Omental fat pad (tissue), 4 donors: ENCODE measurements around the gene YJU2. TPM values are rescaled to one million over a fixed set of nuclear protein-coding genes. Genes with fewer than 3 reads are reported as not detected.

Experiments used
- ATAC-seq: fragments of 150-250 bp; one replicate; pipeline ENCODE4 v1.9.1; 2016; ENCODE audit warnings: mild to moderate bottlenecking, moderate library complexity; ENCODE audit not compliant: low FRiP score
- DNase-seq: peaks from one replicate; pipeline ENCODE4 v3.0.0-alpha.2; 2019; ENCODE audit warnings: low spot score
- total RNA-seq, 4 donors: library from RNA; depleted of rRNA; stranded (reverse); fragments of >200 nt; gene quantifications; one replicate each; pipeline ENCODE4 v1.1.0, GENCODE V29; 2016
- TF ChIP-seq, protein P1 (sequence below), 3 donors: fragments of 450-650 bp; IDR thresholded peaks; one replicate each; pipeline ENCODE4 v1.5.1; 2016 to 2017; ENCODE audit warnings: antibody characterized with exemption in 3 of 3, mild to moderate bottlenecking in 3 of 3, moderate library complexity in 2 of 3

Gene YJU2
- total RNA-seq, 4 donors from 2014 or later = 13.2 to 23.7 (median 16.8) TPM

- TF ChIP-seq, protein P1, sequence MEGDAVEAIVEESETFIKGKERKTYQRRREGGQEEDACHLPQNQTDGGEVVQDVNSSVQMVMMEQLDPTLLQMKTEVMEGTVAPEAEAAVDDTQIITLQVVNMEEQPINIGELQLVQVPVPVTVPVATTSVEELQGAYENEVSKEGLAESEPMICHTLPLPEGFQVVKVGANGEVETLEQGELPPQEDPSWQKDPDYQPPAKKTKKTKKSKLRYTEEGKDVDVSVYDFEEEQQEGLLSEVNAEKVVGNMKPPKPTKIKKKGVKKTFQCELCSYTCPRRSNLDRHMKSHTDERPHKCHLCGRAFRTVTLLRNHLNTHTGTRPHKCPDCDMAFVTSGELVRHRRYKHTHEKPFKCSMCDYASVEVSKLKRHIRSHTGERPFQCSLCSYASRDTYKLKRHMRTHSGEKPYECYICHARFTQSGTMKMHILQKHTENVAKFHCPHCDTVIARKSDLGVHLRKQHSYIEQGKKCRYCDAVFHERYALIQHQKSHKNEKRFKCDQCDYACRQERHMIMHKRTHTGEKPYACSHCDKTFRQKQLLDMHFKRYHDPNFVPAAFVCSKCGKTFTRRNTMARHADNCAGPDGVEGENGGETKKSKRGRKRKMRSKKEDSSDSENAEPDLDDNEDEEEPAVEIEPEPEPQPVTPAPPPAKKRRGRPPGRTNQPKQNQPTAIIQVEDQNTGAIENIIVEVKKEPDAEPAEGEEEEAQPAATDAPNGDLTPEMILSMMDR (IDR thresholded peaks at IDR 0.05) = no peak
- ATAC-seq (no peak), DNase-seq (no peak)
Measured at GRCh38 chr19:4260613-4261191, 13.8 kb downstream of the YJU2 start.

GRCh38 chr19:4264812-4265211, 17.9 kb downstream of the YJU2 start:
- DNase-seq = no peak
- TF ChIP-seq, protein P1 (IDR thresholded peaks at IDR 0.05) = no peak
- ATAC-seq = no peak

- DNase-seq (no peak), ATAC-seq (no peak)
- TF ChIP-seq, protein P1 (IDR thresholded peaks at IDR 0.05) = no peak
Measured at GRCh38 chr19:4266253-4267000, 19.5 kb downstream of the YJU2 start.

DNA sequence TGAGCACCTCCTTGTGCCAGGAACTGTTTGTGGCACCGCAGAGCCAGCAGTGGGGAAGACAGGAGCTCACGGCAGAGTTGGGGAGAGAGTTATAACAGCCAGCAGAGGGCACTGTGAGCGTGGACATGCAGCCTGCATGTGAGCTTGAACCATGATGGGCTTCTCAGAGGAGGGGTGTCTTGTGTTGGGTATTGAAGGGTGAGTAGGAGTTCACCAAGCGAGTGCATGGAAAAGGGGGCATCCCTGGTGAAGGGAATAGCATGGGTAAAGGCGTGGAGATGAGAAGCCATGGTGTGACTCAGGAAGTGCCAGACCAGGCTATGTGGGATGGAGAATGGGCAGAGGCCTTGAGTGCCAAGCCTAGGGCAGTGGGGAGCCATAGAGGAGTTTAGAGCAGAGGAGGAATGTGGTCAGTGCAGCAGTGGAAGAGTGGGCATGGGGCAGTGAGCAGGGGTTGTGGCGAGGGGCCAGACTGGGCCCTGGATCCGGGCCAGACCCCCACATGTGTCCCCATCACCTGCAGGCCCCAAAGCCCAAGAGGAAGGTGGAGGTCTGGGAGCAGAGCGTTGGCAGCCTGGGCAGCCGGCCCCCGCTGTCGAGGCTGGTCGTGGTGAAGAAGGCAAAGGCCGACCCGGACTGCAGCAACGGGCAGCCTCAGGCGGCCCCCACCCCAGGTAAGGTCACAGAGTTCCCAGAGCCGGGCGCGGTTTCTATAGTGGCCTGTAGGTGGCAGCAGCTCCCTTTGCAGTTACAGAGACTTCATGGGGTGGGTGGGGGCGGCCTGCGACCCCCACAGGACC, 20.4 kb downstream of the YJU2 start:
- TF ChIP-seq, protein P1 (IDR thresholded peaks at IDR 0.05) = peak in 1 of 3 donors; percentile 45
- peak; percentile 36 for DNase-seq
- peak; percentile 29 for ATAC-seq

DNA sequence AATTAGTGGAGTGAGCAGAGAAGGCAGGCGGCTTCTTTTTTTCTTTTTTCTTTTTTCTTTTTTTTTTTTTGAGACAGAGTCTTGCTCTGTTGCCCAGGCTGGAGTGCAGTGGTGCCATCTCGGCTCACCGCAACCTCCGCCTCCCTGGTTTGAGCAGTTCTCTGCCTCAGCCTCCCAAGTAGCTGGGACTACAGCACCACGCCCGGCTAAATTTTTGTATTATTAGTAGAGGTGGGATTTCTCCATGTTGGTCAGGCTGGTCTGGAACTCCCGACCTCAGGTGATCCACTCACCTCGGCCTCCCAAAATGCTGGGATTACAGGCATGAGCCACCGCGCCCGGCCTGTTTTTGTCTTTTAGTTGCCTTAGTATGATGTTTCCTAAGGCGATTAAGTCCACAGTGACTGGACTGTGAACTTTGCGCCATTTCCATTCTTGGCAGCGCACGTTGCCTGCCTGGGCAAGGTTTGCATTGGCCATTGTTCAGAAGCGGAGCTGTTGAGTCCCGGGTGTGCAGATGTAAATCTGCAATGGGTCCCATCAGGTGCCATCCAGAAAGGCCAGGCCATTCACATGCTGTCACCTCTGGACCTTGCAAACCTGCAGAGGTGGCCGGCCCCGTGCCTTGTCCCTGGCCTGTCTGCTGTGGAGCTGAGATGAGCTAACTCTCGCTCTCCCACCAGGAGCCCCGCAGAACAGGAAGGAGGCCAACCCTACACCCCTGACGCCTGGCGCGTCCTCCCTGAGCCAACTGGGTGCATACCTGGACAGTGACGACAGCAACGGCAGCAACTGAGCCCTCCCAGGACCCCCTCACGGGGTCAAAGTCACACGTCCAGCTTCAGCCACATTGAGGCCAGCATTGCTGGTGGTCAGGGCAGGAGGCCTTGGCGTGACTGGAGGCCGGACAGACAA, 21.3 kb downstream of the YJU2 start:
- no peak for DNase-seq
- ATAC-seq = no peak
- TF ChIP-seq, protein P1 (IDR thresholded peaks at IDR 0.05) = no peak

- TF ChIP-seq, protein P1 (IDR thresholded peaks at IDR 0.05) = no peak
- DNase-seq (no peak), ATAC-seq (no peak)
Measured at GRCh38 chr19:4268816-4269430, 22.0 kb downstream of the YJU2 start.
